SU-DHL-6 (cell line): Measurements from ENCODE around the gene CXADR.

Source experiments
- H2AFZ ChIP-seq: fragments of 200-600 bp; sonication (generic); 2 replicates; pipeline ENCODE4 v1.6.1; 2014; ENCODE audit warnings: low read depth, mild to moderate bottlenecking, moderate library complexity, mixed read lengths, antibody characterized with exemption, low read length; ENCODE audit not compliant: severe bottlenecking
- H3F3A ChIP-seq: fragments of 200-600 bp; shearing (Covaris generic); 2 replicates; pipeline ENCODE4 v1.6.0; 2016; ENCODE audit warnings: antibody characterized with exemption, mild to moderate bottlenecking; ENCODE audit not compliant: insufficient read depth
- H3K27ac ChIP-seq: fragments of 200-600 bp; sonication (generic); 2 replicates; pipeline ENCODE4 v1.5.1; 2016; ENCODE audit warnings: low read depth, mild to moderate bottlenecking, low read length, moderate library complexity, mixed read lengths
- H3K27me3 ChIP-seq: fragments of 200-600 bp; sonication (generic), shearing (Covaris generic); 2 replicates; pipeline ENCODE4 v1.6.0; 2014; ENCODE audit warnings: mild to moderate bottlenecking, low read length
- H3K36me3 ChIP-seq: fragments of 200-600 bp; sonication (generic); 2 replicates; pipeline ENCODE4 v1.6.1; 2014; ENCODE audit warnings: mild to moderate bottlenecking, low read length, mixed read lengths
- H3K4me2 ChIP-seq: fragments of 300-600, 200-600 bp; shearing (Covaris generic), sonication (generic); 2 replicates; pipeline ENCODE4 v1.6.0; 2014; ENCODE audit warnings: low read length, low read depth, mild to moderate bottlenecking; ENCODE audit not compliant: poor library complexity, severe bottlenecking
- H3K4me3 ChIP-seq: fragments of 200-600 bp; sonication (generic); 2 replicates; pipeline ENCODE4 v1.5.1; 2014; ENCODE audit warnings: antibody characterized with exemption, low read length, mild to moderate bottlenecking, mixed read lengths; ENCODE audit not compliant: insufficient read depth, poor library complexity, severe bottlenecking
- H3K79me2 ChIP-seq: fragments of 200-600 bp; sonication (generic); 2 replicates; pipeline ENCODE4 v1.6.1; 2014; ENCODE audit warnings: mild to moderate bottlenecking, low read length, moderate library complexity; ENCODE audit not compliant: insufficient read depth
- H3K9ac ChIP-seq: fragments of 200-600 bp; sonication (generic); 2 replicates; pipeline ENCODE4 v1.7.0; 2014; ENCODE audit warnings: mild to moderate bottlenecking, low read length
- H3K9me2 ChIP-seq: fragments of 200-600 bp; sonication (generic); replicated peaks from 2 replicates; pipeline ENCODE4 v1.6.1; 2014; ENCODE audit warnings: low read length; ENCODE audit not compliant: insufficient read depth
- H3K9me3 ChIP-seq: fragments of 200-600 bp; sonication (generic); 2 replicates; pipeline ENCODE4 v1.6.1; 2014; ENCODE audit warnings: low read length, mixed read lengths; ENCODE audit not compliant: insufficient read depth
- H4K20me1 ChIP-seq: fragments of 200-600 bp; sonication (generic); 2 replicates; pipeline ENCODE4 v1.6.1; 2014; ENCODE audit warnings: low read depth, mild to moderate bottlenecking, antibody characterized with exemption, low read length, moderate library complexity, mixed read lengths
- CTCF ChIP-seq: fragments of 200-600 bp; sonication (generic); IDR thresholded peaks from one replicate; pipeline ENCODE4 v1.5.1; 2017; ENCODE audit warnings: antibody characterized with exemption, mild to moderate bottlenecking, low read length, moderate library complexity; ENCODE audit not compliant: insufficient read depth, poor library complexity, severe bottlenecking
- EZH2phosphoT487 ChIP-seq: fragments of 200-600 bp; sonication (generic), shearing (Covaris generic); conservative IDR thresholded peaks from 2 replicates; pipeline ENCODE4 v1.6.1; 2018; ENCODE audit warnings: mild to moderate bottlenecking, antibody characterized with exemption, low read length, moderate library complexity, mixed read lengths

CXADR gene

GRCh38 chr21:17529648-17530047 is 16.8 kb downstream of the CXADR start:
- Histone ChIP-seq H3F3A (no peaks in the 10 kb centered on the region), H3K9ac (no peak overlapping the region), H3K36me3 (no peaks in the 10 kb centered on the region), H3K4me2 (no peak overlapping the region), H3K27ac (no peak overlapping the region), H3K79me2 (no peaks in the 10 kb centered on the region), H2AFZ (no peak overlapping the region), H3K4me3 (no peak overlapping the region), H3K9me3 (no peaks in the 10 kb centered on the region), H3K27me3 (no peaks in the 10 kb centered on the region), H4K20me1 (peaks cover 4% of the 10 kb centered on the region; the same call in 1 of the 2 replicates), H3K9me2 (no peaks in the 10 kb centered on the region)
- TF ChIP-seq EZH2phosphoT487: no peak
- no peak for TF ChIP-seq CTCF

- Histone ChIP-seq H3K27me3 (no peaks in the 10 kb centered on the region), H3K9ac (no peak overlapping the region), H3K36me3 (no peaks in the 10 kb centered on the region), H3F3A (no peaks in the 10 kb centered on the region), H2AFZ (no peak overlapping the region), H3K27ac (no peak overlapping the region), H3K9me2 (no peaks in the 10 kb centered on the region), H3K79me2 (no peaks in the 10 kb centered on the region), H3K9me3 (no peaks in the 10 kb centered on the region), H3K4me2 (no peak overlapping the region), H4K20me1 (no peaks in the 10 kb centered on the region), H3K4me3 (no peak overlapping the region)
- TF ChIP-seq EZH2phosphoT487: no peak
- TF ChIP-seq CTCF: no peak
Measured at GRCh38 chr21:17532292-17532691, 19.4 kb downstream of the CXADR start.

- Histone ChIP-seq H3K36me3 (no peaks in the 10 kb centered on the region), H4K20me1 (no peaks in the 10 kb centered on the region), H3K27me3 (no peaks in the 10 kb centered on the region), H3K4me2 (no peak overlapping the region), H3K9me2 (no peaks in the 10 kb centered on the region), H3K4me3 (no peak overlapping the region), H3K9me3 (no peaks in the 10 kb centered on the region), H3K79me2 (no peaks in the 10 kb centered on the region), H3K9ac (no peak overlapping the region), H3F3A (no peaks in the 10 kb centered on the region), H2AFZ (no peak overlapping the region), H3K27ac (no peak overlapping the region)
- TF ChIP-seq CTCF: no peak
- TF ChIP-seq EZH2phosphoT487: no peak
Measured at GRCh38 chr21:17536381-17536780, 23.5 kb downstream of the CXADR start.
